MM.1S (cell line): ENCODE data around the gene RPE65.
"Not testable (repeated sequence)": the region's sequence is repeated elsewhere in the genome, so short reads cannot be mapped to it uniquely, and the experiment has no call there.

Source experiments
- DNase-seq: peaks from one replicate; pipeline ENCODE4 v3.0.0-alpha.2; 2015
- H2AFZ ChIP-seq: fragments of 300-600 bp; sonication (generic); 2 replicates; pipeline ENCODE4 v1.6.0; 2016; ENCODE audit warnings: antibody characterized with exemption, low read length
- H3F3A ChIP-seq: fragments of 300-600 bp; sonication (generic); 2 replicates; pipeline ENCODE4 v1.6.1; 2016; ENCODE audit warnings: mild to moderate bottlenecking, antibody characterized with exemption, low read length, moderate library complexity, mixed read lengths; ENCODE audit not compliant: insufficient read depth
- H3K27ac ChIP-seq: fragments of 300-600 bp; sonication (generic); 2 replicates; pipeline ENCODE4 v1.5.1; 2016; ENCODE audit warnings: mild to moderate bottlenecking, low read length
- H3K27me3 ChIP-seq: fragments of 300-600 bp; sonication (generic); replicated peaks from 2 replicates; pipeline ENCODE4 v1.6.0; 2016; ENCODE audit warnings: low read length; ENCODE audit not compliant: insufficient read depth
- H3K36me3 ChIP-seq: fragments of 300-600 bp; sonication (generic); replicated peaks from 2 replicates; pipeline ENCODE4 v1.6.1; 2016; ENCODE audit warnings: mild to moderate bottlenecking, low read length, mixed read lengths; ENCODE audit not compliant: insufficient read depth
- H3K4me1 ChIP-seq: fragments of 300-600 bp; sonication (generic); 2 replicates; pipeline ENCODE4 v1.6.1; 2016; ENCODE audit warnings: low read length, mixed read lengths
- H3K4me2 ChIP-seq: fragments of 300-600 bp; sonication (generic); 2 replicates; pipeline ENCODE4 v1.6.0; 2016; ENCODE audit warnings: low read depth, low read length
- H3K4me3 ChIP-seq: fragments of 300-600 bp; sonication (generic); 2 replicates; pipeline ENCODE4 v1.5.1; 2016; ENCODE audit warnings: low read length, mixed read lengths
- H3K79me2 ChIP-seq: fragments of 300-600 bp; sonication (generic); 2 replicates; pipeline ENCODE4 v1.6.1; 2016; ENCODE audit warnings: mixed run types, low read length, mixed read lengths
- H3K9ac ChIP-seq: fragments of 300-600 bp; sonication (generic); 2 replicates; pipeline ENCODE4 v1.6.1; 2016; ENCODE audit warnings: low read length, mixed read lengths
- H3K9me2 ChIP-seq: fragments of 300-600 bp; sonication (generic); replicated peaks from 2 replicates; pipeline ENCODE4 v1.6.1; 2016; ENCODE audit warnings: mild to moderate bottlenecking, low read length, mixed read lengths; ENCODE audit not compliant: insufficient read depth
- H3K9me3 ChIP-seq: fragments of 300-600 bp; sonication (generic); replicated peaks from 2 replicates; pipeline ENCODE4 v1.6.1; 2016; ENCODE audit warnings: mild to moderate bottlenecking, low read length, mixed read lengths; ENCODE audit not compliant: insufficient read depth
- H4K20me1 ChIP-seq: fragments of 300-600 bp; sonication (generic); 2 replicates; pipeline ENCODE4 v1.6.1; 2016; ENCODE audit warnings: mild to moderate bottlenecking, low read length, moderate library complexity, mixed read lengths; ENCODE audit not compliant: insufficient read depth
- CTCF ChIP-seq: fragments of 300-600 bp; sonication (generic); IDR thresholded peaks from 2 replicates; pipeline ENCODE4 v1.5.1; 2016; ENCODE audit warnings: antibody characterized with exemption, low read length, mixed read lengths
- EZH2 ChIP-seq: fragments of 300-600 bp; sonication (generic); optimal IDR thresholded peaks from 2 replicates; pipeline ENCODE3; 2017; ENCODE audit warnings: low read depth, mild to moderate bottlenecking, antibody characterized with exemption, low read length, mixed read lengths
- EZH2phosphoT487 ChIP-seq: fragments of 300-600 bp; sonication (generic); IDR thresholded peaks from 2 replicates; pipeline ENCODE4 v1.6.1; 2018; ENCODE audit warnings: antibody characterized with exemption, low read length

RPE65 gene

GRCh38 chr1:68495968-68496679 lies 46.4 kb upstream of the RPE65 start:
- peak overlapping the region; percentile 88 for H3K4me3 ChIP-seq
- no peaks in the 10 kb centered on the region for H3K36me3 ChIP-seq
- H3K9me3 ChIP-seq, result no peaks in the 10 kb centered on the region
- peak overlapping the region; percentile 65 for H3K4me2 ChIP-seq
- H3K27ac ChIP-seq, result peak overlapping the region; percentile 35; the same call in 1 of the 2 replicates
- peak; percentile 39 for DNase-seq
- peak overlapping the region; percentile 89 for H2AFZ ChIP-seq
- H3K9me2 ChIP-seq, result no peaks in the 10 kb centered on the region
- peaks cover 39% of the 10 kb centered on the region for H3K79me2 ChIP-seq
- peak; percentile 20; the same call in 1 of the 2 replicates for TF ChIP-seq CTCF
- no peak for TF ChIP-seq EZH2phosphoT487
- H3K4me1 ChIP-seq, result 0 out of 2 replicates have a peak, but pooled peaks cover 6% of the 10 kb centered on the region
- no peaks in the 10 kb centered on the region for H3F3A ChIP-seq
- H4K20me1 ChIP-seq, result no peaks in the 10 kb centered on the region
- H3K9ac ChIP-seq, result peak overlapping the region; percentile 80; the same call in 1 of the 2 replicates
- H3K27me3 ChIP-seq, result no peaks in the 10 kb centered on the region

- no peak for DNase-seq
These were observed 45.8 kb upstream of the RPE65 start for GRCh38 chr1:68495532-68495931.

GRCh38 chr1:68493193-68493592 lies 43.4 kb upstream of the RPE65 start:
- Histone ChIP-seq H2AFZ (no peak overlapping the region), H3K79me2 (peaks cover 45% of the 10 kb centered on the region), H3K9ac (no peak overlapping the region), H3K27ac (no peak overlapping the region), H3K4me3 (no peak overlapping the region), H3K4me1 (0 out of 2 replicates have a peak, but pooled peaks cover 6% of the 10 kb centered on the region), H3K27me3 (no peaks in the 10 kb centered on the region), H3K9me2 (no peaks in the 10 kb centered on the region), H3K9me3 (no peaks in the 10 kb centered on the region), H3F3A (no peaks in the 10 kb centered on the region), H4K20me1 (no peaks in the 10 kb centered on the region), H3K4me2 (no peak overlapping the region), H3K36me3 (no peaks in the 10 kb centered on the region; the same call in 1 of the 2 replicates)
- no peak for DNase-seq
- TF ChIP-seq EZH2 (no peak), CTCF (no peak), EZH2phosphoT487 (no peak)

More at GRCh38 chr1:68495532-68495931, 45.8 kb upstream of the RPE65 start:
- peaks cover 45% of the 10 kb centered on the region for H3K79me2 ChIP-seq
- H3K9ac ChIP-seq, result peak overlapping the region; percentile 80; the same call in 1 of the 2 replicates
- H2AFZ ChIP-seq, result peak overlapping the region; percentile 89
- no peaks in the 10 kb centered on the region for H3K9me2 ChIP-seq
- no peaks in the 10 kb centered on the region for H3K27me3 ChIP-seq
- H3F3A ChIP-seq, result no peaks in the 10 kb centered on the region
- no peaks in the 10 kb centered on the region for H3K36me3 ChIP-seq
- H3K4me2 ChIP-seq, result peak overlapping the region; percentile 65
- no peaks in the 10 kb centered on the region for H4K20me1 ChIP-seq
- TF ChIP-seq EZH2phosphoT487 (no peak), EZH2 (no peak), CTCF (no peak)
- H3K9me3 ChIP-seq, result no peaks in the 10 kb centered on the region
- H3K4me1 ChIP-seq, result 0 out of 2 replicates have a peak, but pooled peaks cover 6% of the 10 kb centered on the region
- H3K4me3 ChIP-seq, result peak overlapping the region; percentile 88
- no peak overlapping the region for H3K27ac ChIP-seq

- H3K27ac ChIP-seq, H3K27me3 ChIP-seq, H3K9me3 ChIP-seq, H3K9ac ChIP-seq, H3K4me1 ChIP-seq, H3K4me2 ChIP-seq, H3F3A ChIP-seq, H4K20me1 ChIP-seq, H3K4me3 ChIP-seq, DNase-seq, H2AFZ ChIP-seq, H3K36me3 ChIP-seq, H3K9me2 ChIP-seq: not testable (repeated sequence)
- H3K79me2 ChIP-seq, result peaks cover 45% of the 10 kb centered on the region
These were observed 42.5 kb upstream of the RPE65 start for GRCh38 chr1:68492255-68492654.
